GM12873 (cell line): Measurements from ENCODE around the gene GNAQ.

ENCODE experiments used
- TF ChIP-seq, protein P1 (sequence below): IDR thresholded peaks from 2 replicates; pipeline ENCODE4 v1.5.1; 2012; ENCODE audit warnings: low read depth, mild to moderate bottlenecking, moderate library complexity, low read length, control low read depth; ENCODE audit not compliant: insufficient read depth; ENCODE audit errors: missing control alignments

The GNAQ gene

DNA sequence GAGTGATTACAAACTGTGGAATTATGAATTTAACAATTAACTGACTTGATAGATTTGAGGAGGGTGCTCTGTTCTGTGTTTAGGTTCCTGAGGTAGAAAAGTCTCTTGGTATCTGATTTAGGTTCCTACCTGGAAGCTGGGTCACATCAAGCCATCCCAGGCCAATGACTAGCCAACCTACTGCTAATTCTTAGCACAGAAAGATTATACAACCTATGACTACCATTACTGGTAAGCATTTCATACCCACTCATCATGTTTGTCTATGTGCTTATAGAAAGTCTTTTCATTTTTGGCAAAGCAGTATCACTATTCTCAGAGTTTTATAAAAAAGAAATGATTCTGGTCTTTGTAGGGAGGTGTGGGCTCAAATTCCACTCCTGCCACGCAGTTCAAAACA lies 49.7 kb downstream of the GNAQ start:
- TF ChIP-seq, protein P1, sequence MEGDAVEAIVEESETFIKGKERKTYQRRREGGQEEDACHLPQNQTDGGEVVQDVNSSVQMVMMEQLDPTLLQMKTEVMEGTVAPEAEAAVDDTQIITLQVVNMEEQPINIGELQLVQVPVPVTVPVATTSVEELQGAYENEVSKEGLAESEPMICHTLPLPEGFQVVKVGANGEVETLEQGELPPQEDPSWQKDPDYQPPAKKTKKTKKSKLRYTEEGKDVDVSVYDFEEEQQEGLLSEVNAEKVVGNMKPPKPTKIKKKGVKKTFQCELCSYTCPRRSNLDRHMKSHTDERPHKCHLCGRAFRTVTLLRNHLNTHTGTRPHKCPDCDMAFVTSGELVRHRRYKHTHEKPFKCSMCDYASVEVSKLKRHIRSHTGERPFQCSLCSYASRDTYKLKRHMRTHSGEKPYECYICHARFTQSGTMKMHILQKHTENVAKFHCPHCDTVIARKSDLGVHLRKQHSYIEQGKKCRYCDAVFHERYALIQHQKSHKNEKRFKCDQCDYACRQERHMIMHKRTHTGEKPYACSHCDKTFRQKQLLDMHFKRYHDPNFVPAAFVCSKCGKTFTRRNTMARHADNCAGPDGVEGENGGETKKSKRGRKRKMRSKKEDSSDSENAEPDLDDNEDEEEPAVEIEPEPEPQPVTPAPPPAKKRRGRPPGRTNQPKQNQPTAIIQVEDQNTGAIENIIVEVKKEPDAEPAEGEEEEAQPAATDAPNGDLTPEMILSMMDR = no peak

DNA sequence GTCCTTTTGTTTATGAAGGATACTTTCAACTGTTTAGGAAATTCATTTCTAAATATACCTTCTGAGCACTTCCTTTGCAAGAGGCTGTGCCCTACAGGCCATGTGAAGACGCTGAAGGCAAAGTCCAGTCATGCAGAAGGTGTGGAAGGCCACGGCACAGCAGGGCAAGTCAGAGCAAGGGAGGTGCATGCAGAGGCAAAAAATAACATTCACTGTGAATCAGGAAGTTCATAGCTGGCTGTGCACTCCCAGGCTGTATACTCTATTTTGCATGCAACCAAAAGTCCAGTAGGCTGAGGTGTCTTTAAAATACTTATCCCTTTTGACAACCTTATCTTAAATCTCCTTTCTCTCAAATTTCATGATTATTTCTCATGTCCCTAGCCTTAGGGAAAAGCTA lies 50.3 kb downstream of the GNAQ start:
- TF ChIP-seq, protein P1 = no peak

DNA sequence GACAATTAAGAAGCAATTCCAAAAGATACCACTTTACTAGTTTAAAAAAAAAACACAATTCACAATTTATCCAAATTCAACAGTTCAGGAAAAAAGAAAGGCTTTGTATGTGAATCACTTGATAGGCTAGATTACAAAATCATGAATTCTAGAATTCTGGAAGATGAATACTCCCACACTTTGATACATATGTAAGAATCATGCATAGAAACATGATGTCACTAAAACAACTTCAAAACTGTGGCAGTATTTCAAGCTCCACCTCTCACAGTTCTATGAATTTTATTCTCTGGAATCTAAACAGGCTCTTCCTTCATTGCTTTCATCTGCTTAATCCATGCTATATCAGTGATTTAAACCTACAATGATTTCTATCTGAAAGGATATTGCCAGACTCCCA lies 51.0 kb downstream of the GNAQ start:
- TF ChIP-seq, protein P1 = no peak

DNA sequence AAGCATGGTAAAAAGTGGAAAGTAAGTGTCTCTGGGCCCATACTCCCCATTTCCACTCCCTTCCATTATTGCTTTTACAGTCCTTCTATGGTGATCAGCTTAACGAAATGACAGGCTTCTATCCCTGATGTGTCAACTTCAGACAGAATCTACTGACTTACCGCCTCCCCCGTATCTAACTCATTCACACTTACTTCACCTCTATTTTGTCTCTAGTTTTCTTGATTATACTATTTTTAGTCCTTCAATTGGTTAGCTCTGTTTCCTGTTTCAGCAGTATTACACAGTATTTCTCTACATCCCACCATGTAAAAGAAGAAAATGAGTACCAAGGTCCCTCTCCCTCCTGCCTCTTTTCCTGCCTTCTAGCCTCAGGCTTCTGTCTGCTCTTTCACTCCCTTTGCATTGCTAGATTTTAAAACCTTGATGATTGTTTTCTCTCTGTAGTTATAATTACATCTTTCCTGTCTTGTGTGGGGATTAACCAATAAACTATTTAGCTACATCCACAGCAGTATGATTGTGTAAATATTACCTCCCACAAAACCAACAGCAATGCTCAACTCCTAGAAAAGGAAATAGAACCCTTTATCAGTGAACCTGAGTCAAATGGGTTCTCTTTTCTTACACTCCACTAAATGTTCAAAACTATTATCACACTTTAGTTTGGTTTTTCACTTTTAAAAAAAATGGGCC lies 53.4 kb downstream of the GNAQ start:
- TF ChIP-seq, protein P1 = no peak

DNA sequence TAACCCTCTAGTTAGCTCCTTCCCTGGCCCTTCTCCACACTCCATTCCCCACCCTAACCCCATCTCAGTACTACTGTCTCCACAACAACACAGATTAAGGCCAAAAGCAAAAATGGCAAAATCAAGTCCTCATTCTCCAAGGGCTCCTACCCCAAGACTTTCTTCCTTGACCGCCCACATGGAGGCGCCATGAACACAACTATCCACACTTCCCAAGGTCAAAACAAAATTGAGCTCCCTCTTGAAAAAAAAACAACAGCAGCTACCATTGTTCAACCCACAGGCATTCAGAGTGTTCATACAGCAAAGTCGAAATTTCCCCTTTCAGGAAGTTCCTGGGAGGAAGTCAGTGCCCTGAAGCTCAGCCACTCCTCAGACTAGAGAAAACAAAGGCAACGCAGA lies 54.4 kb downstream of the GNAQ start:
- TF ChIP-seq, protein P1 = peak; percentile 49

DNA sequence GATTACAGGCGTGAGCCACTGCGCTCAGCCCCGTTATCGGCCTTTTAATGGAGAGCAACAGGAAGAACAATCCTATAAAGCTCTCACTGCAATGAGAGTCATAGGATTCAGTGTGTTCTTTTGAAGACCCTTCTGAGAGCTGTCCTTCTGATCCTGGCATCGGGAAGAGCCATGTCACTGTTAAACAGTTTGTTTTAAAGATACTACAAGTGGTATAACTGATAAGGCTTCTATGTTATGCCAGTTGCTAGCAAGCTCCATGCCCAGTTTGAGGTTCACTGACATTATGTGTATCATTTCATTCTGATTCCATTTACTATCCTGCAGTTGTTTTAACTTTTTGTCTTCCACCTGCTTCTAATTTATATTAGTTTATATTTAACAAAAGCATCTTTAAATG lies 55.8 kb downstream of the GNAQ start:
- TF ChIP-seq, protein P1 = no peak

DNA sequence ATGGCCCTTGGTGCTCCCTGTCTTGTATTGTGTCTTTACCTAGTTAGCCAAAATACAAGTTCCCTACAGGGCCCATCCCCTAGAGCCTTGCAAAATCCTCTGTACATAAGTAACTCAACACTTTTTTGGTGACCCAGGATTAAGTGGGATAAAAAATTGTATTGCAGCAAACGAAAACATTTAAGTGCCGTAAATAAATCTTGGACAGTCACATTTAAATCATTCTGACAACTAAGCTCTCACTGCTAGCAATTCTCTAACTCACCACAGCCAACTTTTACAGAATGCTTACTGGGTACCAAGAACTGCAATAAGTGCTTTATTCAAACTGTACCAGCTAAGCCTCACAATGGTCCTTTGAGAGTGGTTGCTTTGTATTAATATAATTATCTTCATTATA lies 56.6 kb downstream of the GNAQ start:
- TF ChIP-seq, protein P1 = no peak

DNA sequence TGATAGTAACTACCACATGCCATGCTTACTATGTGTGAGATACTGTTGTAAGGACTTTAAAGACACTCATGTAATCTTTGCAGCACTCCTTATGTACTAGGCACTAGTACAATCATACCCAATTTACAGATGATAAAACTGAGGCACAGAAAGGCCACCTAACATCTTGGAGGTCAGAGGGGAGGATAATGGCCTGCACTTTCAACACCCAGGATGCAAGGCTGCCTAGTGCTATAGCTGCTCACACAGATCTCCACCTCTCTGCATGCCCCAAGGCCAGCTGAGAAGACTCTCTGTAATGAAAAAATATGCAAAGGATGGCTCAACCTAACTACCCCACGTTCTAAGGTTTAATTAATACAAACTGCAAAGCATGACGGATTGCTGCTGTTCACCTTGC lies 57.2 kb downstream of the GNAQ start:
- TF ChIP-seq, protein P1 = no peak
